Keratinocyte (primary cell): Measurements from ENCODE around the gene PRKCZ. TPM values are rescaled to one million over a fixed set of nuclear protein-coding genes. Genes with fewer than 3 reads are reported as not detected.

ENCODE experiments used
- DNase-seq: peaks from one replicate; pipeline ENCODE4 v3.0.0-alpha.2; 2011; ENCODE audit warnings: low read depth, missing footprints, low spot score
- FAIRE-seq: peaks from 2 replicates; lab custom pipeline; 2011; peaks lifted over from hg19 to GRCh38; lab: Jason Lieb, UNC
- H2AFZ ChIP-seq: 2 replicates; pipeline ENCODE4 v1.6.0; 2012; ENCODE audit warnings: low read length, control low read depth, inconsistent platforms; ENCODE audit not compliant: control insufficient read depth
- H3K27ac ChIP-seq: 2 replicates; pipeline ENCODE4 v1.5.1; 2011; ENCODE audit warnings: low read length; ENCODE audit not compliant: control insufficient read depth, insufficient read depth
- H3K27me3 ChIP-seq: 3 replicates; pipeline ENCODE4 v1.6.0; 2011; ENCODE audit warnings: low read length; ENCODE audit not compliant: control insufficient read depth, insufficient read depth; ENCODE audit errors: extremely low read depth
- H3K36me3 ChIP-seq, 2 experiments: 2 replicates in 1 of 2; 3 replicates in 1 of 2; pipeline ENCODE4 v1.5.1; 2011; ENCODE audit warnings: low read length in 2 of 2, mild to moderate bottlenecking in 1 of 2; ENCODE audit not compliant: control insufficient read depth in 2 of 2, insufficient read depth in 2 of 2; ENCODE audit errors: extremely low read depth in 1 of 2
- H3K4me1 ChIP-seq: 3 replicates; pipeline ENCODE4 v1.5.1; 2011; ENCODE audit warnings: low read length; ENCODE audit not compliant: control insufficient read depth, insufficient read depth; ENCODE audit errors: extremely low read depth
- H3K4me2 ChIP-seq: 3 replicates; pipeline ENCODE4 v1.6.0; 2011; ENCODE audit warnings: low read depth, low read length; ENCODE audit not compliant: control insufficient read depth, insufficient read depth; ENCODE audit errors: extremely low read depth
- H3K4me3 ChIP-seq, 3 experiments: fragments of 200-600 bp in 1 of 3; sonication (generic) in 1 of 3; 2 replicates in 2 of 3; 3 replicates in 1 of 3; pipeline ENCODE4 v1.5.1; 2011 to 2016; ENCODE audit warnings: low read length in 3 of 3, mild to moderate bottlenecking in 3 of 3, control low read depth in 2 of 3, inconsistent platforms in 1 of 3, low read depth in 1 of 3, mixed read lengths in 1 of 3, mixed run types in 1 of 3, moderate library complexity in 1 of 3; ENCODE audit not compliant: control insufficient read depth in 2 of 3, insufficient read depth in 2 of 3; ENCODE audit errors: extremely low read depth in 1 of 3
- H3K79me2 ChIP-seq: 2 replicates; pipeline ENCODE4 v1.6.0; 2012; ENCODE audit warnings: low read length; ENCODE audit not compliant: control insufficient read depth, insufficient read depth
- H3K9ac ChIP-seq: 3 replicates; pipeline ENCODE4 v1.6.0; 2011; ENCODE audit warnings: low read length; ENCODE audit not compliant: control insufficient read depth, insufficient read depth; ENCODE audit errors: extremely low read depth
- H3K9me1 ChIP-seq: 3 replicates; pipeline ENCODE4 v1.6.0; 2011; ENCODE audit warnings: low read length; ENCODE audit not compliant: control insufficient read depth, insufficient read depth; ENCODE audit errors: extremely low read depth
- H3K9me3 ChIP-seq: 2 replicates; pipeline ENCODE4 v1.5.1; 2012; ENCODE audit warnings: low read depth, low read length; ENCODE audit not compliant: control insufficient read depth
- H4K20me1 ChIP-seq: 3 replicates; pipeline ENCODE4 v1.6.0; 2011; ENCODE audit warnings: low read length; ENCODE audit not compliant: control insufficient read depth, insufficient read depth; ENCODE audit errors: extremely low read depth
- EZH2 ChIP-seq: IDR thresholded peaks from one replicate; pipeline ENCODE4 v1.6.1; 2012; ENCODE audit warnings: inconsistent platforms, mild to moderate bottlenecking, low read length, moderate library complexity
- dilution Hi-C: fragments of 300-500 bp; cut with MboI; formaldehyde crosslinking; loops from one replicate; pipeline ENCODE4 v1.7.0; 2020; ENCODE audit warnings: low sequenced_read_pairs; ENCODE audit not compliant: extremely low pct_ligation_motif_present
- polyA plus RNA-seq, 5 experiments: library from polyadenylated mRNA; depleted of rRNA in 3 of 5; stranded (reverse) in 3 of 5; stranded (forward) in 1 of 5; unstranded in 1 of 5; fragments of >200 nt; gene quantifications; 1 replicate in 1 of 5; 2 replicates in 3 of 5; 3 replicates in 1 of 5; pipeline versions ENCODE4 v1.2.1 to v1.2.3, GENCODE V29; 2011 to 2012; ENCODE audit warnings: missing spikeins in 2 of 5, low read depth in 1 of 5, low replicate concordance in 1 of 5
- TF ChIP-seq, protein P1 (sequence below), 3 experiments: IDR thresholded peaks in 1 of 3; conservative IDR thresholded peaks in 1 of 3; optimal IDR thresholded peaks in 1 of 3; 2 replicates in 2 of 3; 3 replicates in 1 of 3; pipeline versions ENCODE3 to v1.5.1; 2011; ENCODE audit warnings: low read length in 3 of 3, mild to moderate bottlenecking in 3 of 3, moderate library complexity in 2 of 3, control low read depth in 1 of 3, inconsistent platforms in 1 of 3; ENCODE audit not compliant: insufficient read depth in 2 of 3; ENCODE audit errors: extremely low read depth in 1 of 3

Gene PRKCZ
- polyA plus RNA-seq, 1 donor (not counting 4 experiments of a cell fraction or from before 2014, with no cell fraction given): 36.3 TPM

GRCh38 chr1:2172012-2172411 is 121.8 kb downstream of the PRKCZ start:
- Histone ChIP-seq H3K36me3 (peaks cover 0 to 21% of the 10 kb centered on the region in 2 experiments), H3K4me3 (no peak overlapping the region), H3K27ac (no peak overlapping the region), H3K4me2 (no peak overlapping the region), H3K4me1 (peaks cover 8% of the 10 kb centered on the region), H2AFZ (no peak overlapping the region), H3K9me1 (no peaks in the 10 kb centered on the region), H3K79me2 (no peaks in the 10 kb centered on the region), H4K20me1 (no peaks in the 10 kb centered on the region), H3K9ac (no peak overlapping the region), H3K9me3 (no peaks in the 10 kb centered on the region), H3K27me3 (no peaks in the 10 kb centered on the region)
- dilution Hi-C loops: no loop called here
- DNase-seq: no peak
- no peak for FAIRE-seq
- TF ChIP-seq, protein P1, sequence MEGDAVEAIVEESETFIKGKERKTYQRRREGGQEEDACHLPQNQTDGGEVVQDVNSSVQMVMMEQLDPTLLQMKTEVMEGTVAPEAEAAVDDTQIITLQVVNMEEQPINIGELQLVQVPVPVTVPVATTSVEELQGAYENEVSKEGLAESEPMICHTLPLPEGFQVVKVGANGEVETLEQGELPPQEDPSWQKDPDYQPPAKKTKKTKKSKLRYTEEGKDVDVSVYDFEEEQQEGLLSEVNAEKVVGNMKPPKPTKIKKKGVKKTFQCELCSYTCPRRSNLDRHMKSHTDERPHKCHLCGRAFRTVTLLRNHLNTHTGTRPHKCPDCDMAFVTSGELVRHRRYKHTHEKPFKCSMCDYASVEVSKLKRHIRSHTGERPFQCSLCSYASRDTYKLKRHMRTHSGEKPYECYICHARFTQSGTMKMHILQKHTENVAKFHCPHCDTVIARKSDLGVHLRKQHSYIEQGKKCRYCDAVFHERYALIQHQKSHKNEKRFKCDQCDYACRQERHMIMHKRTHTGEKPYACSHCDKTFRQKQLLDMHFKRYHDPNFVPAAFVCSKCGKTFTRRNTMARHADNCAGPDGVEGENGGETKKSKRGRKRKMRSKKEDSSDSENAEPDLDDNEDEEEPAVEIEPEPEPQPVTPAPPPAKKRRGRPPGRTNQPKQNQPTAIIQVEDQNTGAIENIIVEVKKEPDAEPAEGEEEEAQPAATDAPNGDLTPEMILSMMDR (optimal IDR thresholded peaks at IDR 0.05 in 1 of 3, IDR thresholded peaks at IDR 0.05 in 1 of 3, conservative IDR thresholded peaks at IDR 0.05 in 1 of 3; ENCODE audit: extremely low read depth in 1 of 3, insufficient read depth in 2 of 3, low read length in 3 of 3): no peak
- TF ChIP-seq EZH2: no peak

- Histone ChIP-seq H4K20me1 (no peaks in the 10 kb centered on the region), H3K9ac (no peak overlapping the region), H3K27me3 (no peaks in the 10 kb centered on the region), H3K4me3 (no peak overlapping the region), H3K4me2 (no peak overlapping the region), H3K9me3 (no peaks in the 10 kb centered on the region), H3K27ac (no peak overlapping the region), H3K4me1 (peaks cover 8% of the 10 kb centered on the region), H3K79me2 (no peaks in the 10 kb centered on the region), H3K36me3 (peaks cover under 1 to 21% of the 10 kb centered on the region in 2 experiments), H2AFZ (no peak overlapping the region), H3K9me1 (no peaks in the 10 kb centered on the region)
- TF ChIP-seq, protein P1 (optimal IDR thresholded peaks at IDR 0.05 in 1 of 3, IDR thresholded peaks at IDR 0.05 in 1 of 3, conservative IDR thresholded peaks at IDR 0.05 in 1 of 3; ENCODE audit: extremely low read depth in 1 of 3, insufficient read depth in 2 of 3, low read length in 3 of 3): no peak
- TF ChIP-seq EZH2: no peak
- dilution Hi-C loops: no loop called here
- no peak for FAIRE-seq
- DNase-seq: no peak
Measured at GRCh38 chr1:2172551-2173146, 122.4 kb downstream of the PRKCZ start.
